ENCODE measurements around the gene EFCAB14.
"Not testable (repeated sequence)": the region's sequence is repeated elsewhere in the genome, so short reads cannot be mapped to it uniquely, and the experiment has no call there.

EFCAB14 gene

GRCh38 chr1:46747683-46748288 lies 28.9 kb upstream of the EFCAB14 start:
- no peak overlapping the region for H3K4me3 ChIP-seq (ENCODE audit: low read depth, low read length, poor library complexity, severe bottlenecking)

GRCh38 chr1:46742069-46742468 lies 23.2 kb upstream of the EFCAB14 start:
- Histone ChIP-seq H4K20me1 (ENCODE audit: insufficient read depth, low read length) (no peaks in the 10 kb centered on the region), H3K36me3 (ENCODE audit: insufficient read depth, low read length) (no peaks in the 10 kb centered on the region), H3F3A (ENCODE audit: insufficient read depth, low read length) (no peaks in the 10 kb centered on the region), H3K4me1 (ENCODE audit: insufficient read depth, low read length, severe bottlenecking) (no peaks in the 10 kb centered on the region), H3K4me2 (ENCODE audit: low read length) (no peak overlapping the region), H3K9me3 (ENCODE audit: low read length) (no peaks in the 10 kb centered on the region), H3K27me3 (ENCODE audit: insufficient read depth, low read length) (no peaks in the 10 kb centered on the region), H3K9ac (ENCODE audit: low read length) (no peak overlapping the region), H3K9me2 (ENCODE audit: low read depth, low read length) (no peaks in the 10 kb centered on the region), H3K4me3 (ENCODE audit: low read depth, low read length, poor library complexity, severe bottlenecking) (no peak overlapping the region), H3K27ac (ENCODE audit: low read depth, low read length, poor library complexity, severe bottlenecking) (no peak overlapping the region), H2AFZ (ENCODE audit: low read length) (no peak overlapping the region), H3K79me2 (ENCODE audit: insufficient read depth, low read length) (no peaks in the 10 kb centered on the region)
- TF ChIP-seq, protein P1, sequence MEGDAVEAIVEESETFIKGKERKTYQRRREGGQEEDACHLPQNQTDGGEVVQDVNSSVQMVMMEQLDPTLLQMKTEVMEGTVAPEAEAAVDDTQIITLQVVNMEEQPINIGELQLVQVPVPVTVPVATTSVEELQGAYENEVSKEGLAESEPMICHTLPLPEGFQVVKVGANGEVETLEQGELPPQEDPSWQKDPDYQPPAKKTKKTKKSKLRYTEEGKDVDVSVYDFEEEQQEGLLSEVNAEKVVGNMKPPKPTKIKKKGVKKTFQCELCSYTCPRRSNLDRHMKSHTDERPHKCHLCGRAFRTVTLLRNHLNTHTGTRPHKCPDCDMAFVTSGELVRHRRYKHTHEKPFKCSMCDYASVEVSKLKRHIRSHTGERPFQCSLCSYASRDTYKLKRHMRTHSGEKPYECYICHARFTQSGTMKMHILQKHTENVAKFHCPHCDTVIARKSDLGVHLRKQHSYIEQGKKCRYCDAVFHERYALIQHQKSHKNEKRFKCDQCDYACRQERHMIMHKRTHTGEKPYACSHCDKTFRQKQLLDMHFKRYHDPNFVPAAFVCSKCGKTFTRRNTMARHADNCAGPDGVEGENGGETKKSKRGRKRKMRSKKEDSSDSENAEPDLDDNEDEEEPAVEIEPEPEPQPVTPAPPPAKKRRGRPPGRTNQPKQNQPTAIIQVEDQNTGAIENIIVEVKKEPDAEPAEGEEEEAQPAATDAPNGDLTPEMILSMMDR (IDR thresholded peaks at IDR 0.05; ENCODE audit: low read length): no peak
- TF ChIP-seq EZH2 (IDR thresholded peaks at IDR 0.05; ENCODE audit: borderline replicate concordance, low read length): no peak

More at GRCh38 chr1:46747683-46748288, 28.9 kb upstream of the EFCAB14 start:
- Histone ChIP-seq H3K9me2 (ENCODE audit: low read depth, low read length) (no peaks in the 10 kb centered on the region), H2AFZ (ENCODE audit: low read length) (no peak overlapping the region), H3K36me3 (ENCODE audit: insufficient read depth, low read length) (no peaks in the 10 kb centered on the region), H3K4me2 (ENCODE audit: low read length) (no peak overlapping the region), H3K4me1 (ENCODE audit: insufficient read depth, low read length, severe bottlenecking) (no peaks in the 10 kb centered on the region), H3K79me2 (ENCODE audit: insufficient read depth, low read length) (no peaks in the 10 kb centered on the region), H3K9ac (ENCODE audit: low read length) (no peak overlapping the region), H4K20me1 (ENCODE audit: insufficient read depth, low read length) (no peaks in the 10 kb centered on the region), H3K9me3 (ENCODE audit: low read length) (no peaks in the 10 kb centered on the region), H3K27ac (ENCODE audit: low read depth, low read length, poor library complexity, severe bottlenecking) (no peak overlapping the region), H3K27me3 (ENCODE audit: insufficient read depth, low read length) (no peaks in the 10 kb centered on the region), H3F3A (ENCODE audit: insufficient read depth, low read length) (no peaks in the 10 kb centered on the region)
- TF ChIP-seq EZH2 (IDR thresholded peaks at IDR 0.05; ENCODE audit: borderline replicate concordance, low read length): no peak
- TF ChIP-seq, protein P1 (IDR thresholded peaks at IDR 0.05; ENCODE audit: low read length): peak; percentile 12; the same call in 1 of the 2 replicates

- H3K27me3 ChIP-seq (ENCODE audit: insufficient read depth, low read length): no peaks in the 10 kb centered on the region
- H3K4me1 ChIP-seq (ENCODE audit: insufficient read depth, low read length, severe bottlenecking): no peaks in the 10 kb centered on the region
- TF ChIP-seq, protein P1 (IDR thresholded peaks at IDR 0.05; ENCODE audit: low read length): peak; percentile 33; the same call in 1 of the 2 replicates
- no peak for TF ChIP-seq EZH2 (IDR thresholded peaks at IDR 0.05; ENCODE audit: borderline replicate concordance, low read length)
- H3K4me3 ChIP-seq (ENCODE audit: low read depth, low read length, poor library complexity, severe bottlenecking): no peak overlapping the region
- no peak overlapping the region for H3K9ac ChIP-seq (ENCODE audit: low read length)
- H3K36me3 ChIP-seq (ENCODE audit: insufficient read depth, low read length): no peaks in the 10 kb centered on the region
- no peaks in the 10 kb centered on the region for H3K9me3 ChIP-seq (ENCODE audit: low read length)
- no peaks in the 10 kb centered on the region for H3K79me2 ChIP-seq (ENCODE audit: insufficient read depth, low read length)
- H3K9me2 ChIP-seq (ENCODE audit: low read depth, low read length): no peaks in the 10 kb centered on the region
- no peak overlapping the region for H3K4me2 ChIP-seq (ENCODE audit: low read length)
- H3K27ac ChIP-seq (ENCODE audit: low read depth, low read length, poor library complexity, severe bottlenecking): no peak overlapping the region
- no peak overlapping the region for H2AFZ ChIP-seq (ENCODE audit: low read length)
- H3F3A ChIP-seq (ENCODE audit: insufficient read depth, low read length): no peaks in the 10 kb centered on the region
- H4K20me1 ChIP-seq (ENCODE audit: insufficient read depth, low read length): no peaks in the 10 kb centered on the region
Observed at GRCh38 chr1:46735708-46736324, 16.9 kb upstream of the EFCAB14 start.

DNA sequence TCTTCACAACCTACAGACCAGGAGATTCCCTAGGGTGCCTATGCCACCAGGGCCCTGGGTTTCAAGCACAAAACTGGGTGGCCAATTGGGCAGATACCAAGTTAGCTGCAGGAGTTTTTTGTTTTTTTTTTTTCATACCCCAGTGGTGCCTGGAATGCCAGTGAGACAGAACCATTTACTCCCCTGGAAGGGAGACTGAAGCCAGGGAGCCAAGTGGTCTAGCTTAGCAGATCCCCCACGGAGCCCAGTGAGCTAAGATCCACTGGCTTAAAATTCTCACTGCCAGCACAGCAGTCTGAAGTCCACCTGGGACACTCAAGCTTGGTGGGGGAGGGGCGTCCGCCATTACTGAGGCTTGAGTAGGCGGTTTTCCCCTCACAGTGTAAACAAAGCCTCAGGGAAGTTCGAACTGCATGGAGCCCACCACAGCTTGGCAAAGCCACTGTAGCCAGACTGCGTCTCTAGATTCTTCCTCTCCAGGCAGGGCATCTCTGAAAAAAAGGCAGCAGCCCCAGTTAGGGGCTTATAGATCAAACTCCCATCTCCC lies 9.5 kb upstream of the EFCAB14 start:
- not testable (repeated sequence) for H3K27ac ChIP-seq (ENCODE audit: low read depth, low read length, poor library complexity, severe bottlenecking); H3K4me2 ChIP-seq (ENCODE audit: low read length); H3K4me1 ChIP-seq (ENCODE audit: insufficient read depth, low read length, severe bottlenecking); H3K9me2 ChIP-seq (ENCODE audit: low read depth, low read length); H3K9ac ChIP-seq (ENCODE audit: low read length); H3K4me3 ChIP-seq (ENCODE audit: low read depth, low read length, poor library complexity, severe bottlenecking); H2AFZ ChIP-seq (ENCODE audit: low read length); H4K20me1 ChIP-seq (ENCODE audit: insufficient read depth, low read length); H3K27me3 ChIP-seq (ENCODE audit: insufficient read depth, low read length); H3K79me2 ChIP-seq (ENCODE audit: insufficient read depth, low read length); H3F3A ChIP-seq (ENCODE audit: insufficient read depth, low read length); H3K36me3 ChIP-seq (ENCODE audit: insufficient read depth, low read length); H3K9me3 ChIP-seq (ENCODE audit: low read length)

Measured in OCI-LY1 (cell line).